B cell (primary cell): ENCODE results near the gene FITM1. TPM values are rescaled to one million over a fixed set of nuclear protein-coding genes. Genes with fewer than 3 reads are reported as not detected.

Experiments used
- ATAC-seq: fragments of 200-7000 bp; cut with Tn5 transposase; one replicate; pipeline ENCODE4 v1.10.0; 2021; ENCODE audit warnings: low read depth, mild to moderate bottlenecking, moderate number of reproducible peaks, moderate library complexity
- CTCF ChIA-PET: fragments of 350-600 bp; sonication (Branson Sonifier 250); formaldehyde crosslinking; loops from one replicate; lab custom pipeline; 2021; ENCODE audit warnings: antibody characterized with exemption, inconsistent platforms; lab: Charles Lee
- POLR2A ChIA-PET: fragments of 350-600 bp; sonication (Branson Sonifier 250); formaldehyde crosslinking; loops from one replicate; lab custom pipeline; 2021; ENCODE audit warnings: antibody characterized with exemption; lab: Charles Lee
- DNase-seq: peaks from one replicate; pipeline ENCODE4 v3.0.0; 2013
- H2AFZ ChIP-seq: 2 replicates; pipeline ENCODE4 v1.6.1; 2012; ENCODE audit warnings: mild to moderate bottlenecking, low read depth, low read length; ENCODE audit not compliant: insufficient read depth, poor library complexity, severe bottlenecking
- H3K27ac ChIP-seq, 2 donors: 1 replicate in 1 of 2; 2 replicates in 1 of 2; pipeline ENCODE4 v1.5.1; 2012 to 2013; ENCODE audit warnings: low read length in 2 of 2, mild to moderate bottlenecking in 2 of 2, moderate library complexity in 1 of 2
- H3K27me3 ChIP-seq, 4 experiments: fragments of 200-600 bp in 1 of 4; sonication (generic) in 1 of 4; replicated peaks in 1 of 4; 1 replicate in 2 of 4; 2 replicates in 2 of 4; pipeline versions ENCODE4 v1.6.1 to v1.7.0; 2013 to 2016; ENCODE audit warnings: low read length in 3 of 4, mild to moderate bottlenecking in 2 of 4, mixed read lengths in 1 of 4, moderate library complexity in 1 of 4; ENCODE audit not compliant: insufficient read depth in 4 of 4, control insufficient read depth in 3 of 4; ENCODE audit errors: control extremely low read depth in 1 of 4
- H3K36me3 ChIP-seq, 2 experiments: replicated peaks in 1 of 2; 1 replicate in 1 of 2; 2 replicates in 1 of 2; pipeline versions ENCODE4 v1.6.1 to v1.7.1; 2013; ENCODE audit warnings: low read length in 1 of 2; ENCODE audit not compliant: insufficient read depth in 2 of 2, control insufficient read depth in 1 of 2; ENCODE audit errors: control extremely low read depth in 1 of 2, extremely low read depth in 1 of 2
- H3K4me1 ChIP-seq, 2 donors: fragments of 200-600 bp in 1 of 2; sonication (generic) in 1 of 2; 1 replicate in 1 of 2; 2 replicates in 1 of 2; pipeline versions ENCODE4 v1.5.1 to v1.6.1; 2013 to 2017; ENCODE audit warnings: low read length in 2 of 2; ENCODE audit not compliant: control insufficient read depth in 2 of 2, insufficient read depth in 2 of 2
- H3K4me2 ChIP-seq: replicated peaks from 2 replicates; pipeline ENCODE3; 2012; ENCODE audit warnings: mild to moderate bottlenecking, low read depth, low read length; ENCODE audit not compliant: poor library complexity, severe bottlenecking
- H3K4me3 ChIP-seq, 5 experiments: fragments of 200-600 bp in 1 of 5; sonication (generic) in 1 of 5; 1 replicate in 3 of 5; 2 replicates in 2 of 5; pipeline versions ENCODE4 v1.5.1 to v1.7.0; 2011 to 2016; ENCODE audit warnings: low read length in 4 of 5, mild to moderate bottlenecking in 4 of 5, low read depth in 2 of 5, control low read depth in 1 of 5, moderate library complexity in 1 of 5; ENCODE audit not compliant: insufficient read depth in 1 of 5; ENCODE audit errors: control extremely low read depth in 1 of 5, extremely low read depth in 1 of 5
- H3K79me2 ChIP-seq: fragments of 200-600 bp; sonication (generic); one replicate; pipeline ENCODE4 v1.6.0; 2016; ENCODE audit warnings: low read length; ENCODE audit not compliant: control insufficient read depth, insufficient read depth
- H3K9ac ChIP-seq: fragments of 200-600 bp; sonication (generic); 2 replicates; pipeline ENCODE4 v1.6.1; 2017; ENCODE audit warnings: mild to moderate bottlenecking, low read length, moderate library complexity
- H3K9me3 ChIP-seq, 3 donors: one replicate each; pipeline versions ENCODE4 v1.6.1 to v1.7.1; 2013; ENCODE audit warnings: low read length in 2 of 3; ENCODE audit not compliant: control insufficient read depth in 2 of 3, insufficient read depth in 1 of 3; ENCODE audit errors: control extremely low read depth in 1 of 3
- H4K20me1 ChIP-seq: 2 replicates; pipeline ENCODE4 v1.6.0; 2012; ENCODE audit warnings: mild to moderate bottlenecking, low read length; ENCODE audit not compliant: insufficient read depth, control insufficient read depth, poor library complexity, severe bottlenecking
- H3K27ac Mint-ChIP-seq: one replicate; pipeline ENCODE4 v1.8.0; 2021; ENCODE audit warnings: mixed read lengths
- H3K27me3 Mint-ChIP-seq: one replicate; pipeline ENCODE4 v1.8.0; 2021; ENCODE audit warnings: mixed read lengths
- H3K4me1 Mint-ChIP-seq: one replicate; pipeline ENCODE4 v1.8.0; 2021; ENCODE audit warnings: mixed read lengths
- H3K4me3 Mint-ChIP-seq: one replicate; pipeline ENCODE4 v1.8.0; 2021; ENCODE audit warnings: mixed read lengths
- H3K9me3 Mint-ChIP-seq: one replicate; pipeline ENCODE4 v1.8.0; 2022; ENCODE audit warnings: mixed read lengths; ENCODE audit not compliant: insufficient read depth
- EZH2 ChIP-seq: IDR thresholded peaks from 2 replicates; pipeline ENCODE4 v1.6.1; 2012; ENCODE audit warnings: borderline replicate concordance, low read depth, mild to moderate bottlenecking, moderate library complexity, low read length; ENCODE audit not compliant: insufficient read depth, poor library complexity, severe bottlenecking
- WGBS: methylation state at CpG from one replicate; pipeline ENCODE4 v1.1.5; 2013; ENCODE audit warnings: missing lambda C conversion rate; ENCODE audit not compliant: insufficient coverage; 5-methylcytosine and 5-hydroxymethylcytosine counted together
- intact Hi-C: fragments of 100-400 bp; cut with micrococcal nuclease; formaldehyde crosslinking; loops from one replicate; pipeline ENCODE4 v1.10.0; 2022
- polyA plus RNA-seq: library from polyadenylated mRNA; depleted of rRNA; stranded (reverse); fragments of >200 nt; gene quantifications from 2 replicates; pipeline ENCODE4 v1.2.3, GENCODE V29; 2012
- total RNA-seq, 2 donors: library from RNA; stranded (reverse); fragments of 120-200 nt in 1 of 2; gene quantifications; 1 replicate in 1 of 2; 2 replicates in 1 of 2; pipeline versions ENCODE4 v1.2.3 to v1.2.4, GENCODE V29; 2013 to 2022
- TF ChIP-seq, protein P1 (sequence below): fragments of 200-600 bp; IDR thresholded peaks from one replicate; pipeline ENCODE4 v1.8.0; 2022; ENCODE audit warnings: antibody characterized with exemption, mild to moderate bottlenecking

Gene FITM1
- total and polyA plus RNA-seq, 2 donors (not counting 1 experiment from before 2014, with no cell fraction given), result 2.6 to 3.3 TPM

DNA sequence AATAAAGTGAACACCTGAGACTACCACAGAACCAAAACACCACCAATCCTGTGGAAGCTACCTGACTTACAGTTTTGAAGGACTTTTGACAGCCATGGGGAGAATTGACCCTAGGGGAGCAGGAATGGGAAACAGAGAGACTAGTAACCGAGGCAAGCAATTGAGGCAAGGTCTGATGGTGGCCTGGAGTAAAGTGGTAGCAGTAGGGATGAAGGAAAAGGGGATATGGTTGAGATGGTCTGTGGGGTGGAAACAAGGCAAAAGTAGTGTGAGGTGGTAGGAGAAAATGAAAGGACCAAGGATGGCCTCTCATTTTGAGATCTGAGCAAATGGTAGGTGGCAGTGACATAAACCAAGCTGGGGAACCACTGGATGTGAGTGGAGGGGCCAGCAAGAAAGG, 26.4 kb downstream of the FITM1 start:
- Histone ChIP-seq H3K9me3 (no peaks in the 10 kb centered on the region), H3K4me1 (peaks cover 8 to 14% of the 10 kb centered on the region in 2 donors), H4K20me1 (peaks cover 3% of the 10 kb centered on the region), H3K4me3 (no peak overlapping the region), H3K9ac (no peak overlapping the region), H3K27ac (no peak overlapping the region), H3K79me2 (peaks cover 29% of the 10 kb centered on the region), H2AFZ (no peak overlapping the region), H3K27me3 (no peaks in the 10 kb centered on the region), H3K36me3 (peaks cover 4 to 56% of the 10 kb centered on the region in 2 experiments), H3K4me2 (no peak overlapping the region)
- DNase-seq (no peak), ATAC-seq (no peak)
- ChIA-PET POLR2A (no interaction called here), CTCF (interaction anchor here (0.6 to 1.3 kb wide), 3 partner anchors 42 to 154 kb away, joined by 3 read pairs; partner anchors contain the start of genes CHMP4A, DCAF11 and NRL)
- Mint-ChIP-seq H3K27me3 (no peaks in the 10 kb centered on the region), H3K27ac (no peak overlapping the region), H3K9me3 (no peaks in the 10 kb centered on the region), H3K4me3 (no peak overlapping the region), H3K4me1 (peaks cover 16% of the 10 kb centered on the region)
- intact Hi-C loops, result no loop called here
- TF ChIP-seq, protein P1, sequence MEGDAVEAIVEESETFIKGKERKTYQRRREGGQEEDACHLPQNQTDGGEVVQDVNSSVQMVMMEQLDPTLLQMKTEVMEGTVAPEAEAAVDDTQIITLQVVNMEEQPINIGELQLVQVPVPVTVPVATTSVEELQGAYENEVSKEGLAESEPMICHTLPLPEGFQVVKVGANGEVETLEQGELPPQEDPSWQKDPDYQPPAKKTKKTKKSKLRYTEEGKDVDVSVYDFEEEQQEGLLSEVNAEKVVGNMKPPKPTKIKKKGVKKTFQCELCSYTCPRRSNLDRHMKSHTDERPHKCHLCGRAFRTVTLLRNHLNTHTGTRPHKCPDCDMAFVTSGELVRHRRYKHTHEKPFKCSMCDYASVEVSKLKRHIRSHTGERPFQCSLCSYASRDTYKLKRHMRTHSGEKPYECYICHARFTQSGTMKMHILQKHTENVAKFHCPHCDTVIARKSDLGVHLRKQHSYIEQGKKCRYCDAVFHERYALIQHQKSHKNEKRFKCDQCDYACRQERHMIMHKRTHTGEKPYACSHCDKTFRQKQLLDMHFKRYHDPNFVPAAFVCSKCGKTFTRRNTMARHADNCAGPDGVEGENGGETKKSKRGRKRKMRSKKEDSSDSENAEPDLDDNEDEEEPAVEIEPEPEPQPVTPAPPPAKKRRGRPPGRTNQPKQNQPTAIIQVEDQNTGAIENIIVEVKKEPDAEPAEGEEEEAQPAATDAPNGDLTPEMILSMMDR, result no peak
- no peak for TF ChIP-seq EZH2
- WGBS, result 92% methylated on average over 1 of the region's 1 CpG

DNA sequence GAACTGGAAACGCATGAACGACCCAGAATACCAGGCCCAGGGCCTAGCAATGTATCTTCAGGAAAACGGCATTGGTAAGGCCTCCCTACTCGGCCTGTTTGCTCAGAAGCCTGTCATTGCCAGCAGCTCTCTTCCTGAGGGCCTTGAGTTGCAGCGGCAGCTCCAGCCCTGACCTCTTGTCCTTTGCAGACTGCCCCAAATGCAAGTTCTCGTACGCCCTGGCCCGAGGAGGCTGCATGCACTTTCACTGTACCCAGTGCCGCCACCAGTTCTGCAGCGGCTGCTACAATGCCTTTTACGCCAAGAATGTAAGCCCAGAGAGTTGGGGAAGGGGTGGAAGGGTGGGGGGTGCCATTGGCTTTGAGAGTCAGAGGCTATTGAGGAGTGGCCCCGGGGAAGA, 26.9 kb downstream of the FITM1 start:
- intact Hi-C loops, result no loop called here
- Mint-ChIP-seq H3K27ac (no peak overlapping the region), H3K4me3 (no peak overlapping the region), H3K9me3 (no peaks in the 10 kb centered on the region), H3K4me1 (peaks cover 21% of the 10 kb centered on the region), H3K27me3 (no peaks in the 10 kb centered on the region)
- DNase-seq, result no peak
- ChIA-PET POLR2A (no interaction called here), CTCF (interaction anchor here (0.6 to 1.0 kb wide), 2 partner anchors 56 to 153 kb away, joined by 3 read pairs; partner anchors contain the start of gene CHMP4A)
- Histone ChIP-seq H3K4me3 (no peak overlapping the region), H3K79me2 (peaks cover 32% of the 10 kb centered on the region), H3K27me3 (no peaks in the 10 kb centered on the region), H3K27ac (no peak overlapping the region), H3K9me3 (no peaks in the 10 kb centered on the region), H4K20me1 (peaks cover 8% of the 10 kb centered on the region), H2AFZ (no peak overlapping the region), H3K4me1 (peaks cover 13 to 19% of the 10 kb centered on the region in 2 donors), H3K9ac (no peak overlapping the region), H3K4me2 (no peak overlapping the region), H3K36me3 (peaks cover 4 to 56% of the 10 kb centered on the region in 2 experiments)
- ATAC-seq, result no peak
- no peak for TF ChIP-seq EZH2
- TF ChIP-seq, protein P1, result no peak
- 98% methylated on average over 11 of the region's 12 CpGs for WGBS
